AG10803 (cell line): ENCODE data around the gene KRT23.

Experiments used
- DNase-seq: peaks from one replicate; pipeline ENCODE4 v3.0.0; 2010; ENCODE audit warnings: low read depth
- H3K4me3 ChIP-seq: 2 replicates; pipeline ENCODE4 v1.5.1; 2011; ENCODE audit warnings: mild to moderate bottlenecking, low read length, control low read depth
- TF ChIP-seq, protein P1 (sequence below): conservative IDR thresholded peaks from 2 replicates; pipeline ENCODE4 v1.5.1; 2011; ENCODE audit warnings: mild to moderate bottlenecking, low read length, control low read depth, inconsistent platforms

The KRT23 gene

GRCh38 chr17:40975516-40975915, 38.1 kb upstream of the KRT23 start:
- TF ChIP-seq, protein P1, sequence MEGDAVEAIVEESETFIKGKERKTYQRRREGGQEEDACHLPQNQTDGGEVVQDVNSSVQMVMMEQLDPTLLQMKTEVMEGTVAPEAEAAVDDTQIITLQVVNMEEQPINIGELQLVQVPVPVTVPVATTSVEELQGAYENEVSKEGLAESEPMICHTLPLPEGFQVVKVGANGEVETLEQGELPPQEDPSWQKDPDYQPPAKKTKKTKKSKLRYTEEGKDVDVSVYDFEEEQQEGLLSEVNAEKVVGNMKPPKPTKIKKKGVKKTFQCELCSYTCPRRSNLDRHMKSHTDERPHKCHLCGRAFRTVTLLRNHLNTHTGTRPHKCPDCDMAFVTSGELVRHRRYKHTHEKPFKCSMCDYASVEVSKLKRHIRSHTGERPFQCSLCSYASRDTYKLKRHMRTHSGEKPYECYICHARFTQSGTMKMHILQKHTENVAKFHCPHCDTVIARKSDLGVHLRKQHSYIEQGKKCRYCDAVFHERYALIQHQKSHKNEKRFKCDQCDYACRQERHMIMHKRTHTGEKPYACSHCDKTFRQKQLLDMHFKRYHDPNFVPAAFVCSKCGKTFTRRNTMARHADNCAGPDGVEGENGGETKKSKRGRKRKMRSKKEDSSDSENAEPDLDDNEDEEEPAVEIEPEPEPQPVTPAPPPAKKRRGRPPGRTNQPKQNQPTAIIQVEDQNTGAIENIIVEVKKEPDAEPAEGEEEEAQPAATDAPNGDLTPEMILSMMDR = no peak
- H3K4me3 ChIP-seq = no peak overlapping the region
- no peak for DNase-seq

GRCh38 chr17:40974366-40974765, 36.9 kb upstream of the KRT23 start:
- TF ChIP-seq, protein P1 = no peak
- no peak for DNase-seq
- no peak overlapping the region for H3K4me3 ChIP-seq

DNA sequence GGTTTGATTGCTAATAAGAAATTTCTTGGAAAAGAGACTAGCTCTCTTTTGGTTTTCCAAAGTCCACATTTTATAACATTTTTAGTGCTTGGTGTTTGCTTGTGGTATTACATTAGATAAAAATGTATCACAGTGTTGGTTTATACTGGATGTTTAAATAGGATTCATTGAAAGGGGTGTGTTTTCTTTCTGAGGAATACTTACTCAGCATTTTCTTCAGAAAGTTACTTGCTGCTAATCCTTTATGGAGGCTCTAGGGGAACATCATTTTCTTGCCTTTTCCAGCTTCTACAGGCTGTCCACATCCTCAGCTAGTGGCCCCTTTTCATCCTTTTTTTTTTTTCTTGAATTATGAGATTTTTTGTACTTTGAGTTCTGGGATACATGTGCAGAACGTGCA, 30.1 kb upstream of the KRT23 start:
- no peak overlapping the region for H3K4me3 ChIP-seq
- no peak for DNase-seq
- TF ChIP-seq, protein P1 = no peak

DNA sequence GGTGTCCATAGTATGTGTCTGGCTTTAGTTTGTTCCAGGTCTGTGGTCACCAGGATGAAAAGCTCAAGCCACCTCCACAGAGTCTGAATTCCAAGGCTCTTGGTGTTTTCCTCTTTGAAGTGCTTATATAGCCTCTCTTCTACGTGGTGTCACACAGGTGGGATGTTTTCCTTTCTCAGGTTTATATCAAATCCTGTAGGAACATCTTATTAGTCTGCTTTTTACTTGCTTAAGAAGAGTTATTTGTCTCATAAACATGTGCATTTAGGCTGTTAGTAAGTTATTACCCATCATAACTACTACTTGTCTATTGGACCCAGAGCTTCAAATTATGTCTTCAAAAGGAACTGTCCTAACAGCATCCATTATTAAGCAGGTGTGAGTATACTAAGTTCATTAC, 29.4 kb upstream of the KRT23 start, which contains the start of gene KRT39:
KRT39 (minus strand) TSS at position 101 of the 400 bp plus-strand sequence; CDS start at position 9, 92 bp downstream.
- H3K4me3 ChIP-seq = no peak within 1 kb of the TSS
- no peak for DNase-seq
- TF ChIP-seq, protein P1 = no peak

DNA sequence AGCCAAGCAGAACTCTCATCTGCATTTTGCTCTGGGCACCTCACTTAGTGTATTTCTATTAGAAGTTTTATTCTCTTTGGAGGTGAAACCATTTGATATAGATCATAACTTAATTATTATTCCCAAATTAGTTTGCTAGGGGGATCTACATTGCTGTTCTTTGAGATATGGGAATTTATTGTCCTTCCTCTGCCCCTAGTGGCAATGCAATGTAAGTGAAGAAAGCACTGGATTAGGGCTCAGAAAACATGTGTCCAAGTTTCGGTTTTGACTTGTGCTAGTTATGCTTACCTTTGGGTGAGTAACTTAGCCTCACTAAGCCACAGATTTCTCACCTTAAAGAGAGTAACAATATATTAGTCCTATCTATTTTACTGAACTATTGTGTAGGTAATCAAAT, 26.4 kb upstream of the KRT23 start:
- TF ChIP-seq, protein P1 = peak; percentile 62
- DNase-seq = no peak
- no peak overlapping the region for H3K4me3 ChIP-seq

- H3K4me3 ChIP-seq = no peak overlapping the region
- DNase-seq = no peak
- TF ChIP-seq, protein P1 = no peak
These were observed 24.7 kb upstream of the KRT23 start for GRCh38 chr17:40962059-40962561.

- TF ChIP-seq, protein P1 = no peak
These were observed 24.1 kb upstream of the KRT23 start for GRCh38 chr17:40961591-40961990.

More at GRCh38 chr17:40961591-40961990, 24.1 kb upstream of the KRT23 start:
- H3K4me3 ChIP-seq = no peak overlapping the region
- DNase-seq = no peak
